Prostate gland (tissue), 2 donors: Measurements from ENCODE around the gene NEDD9.

Experiments
- CTCF ChIP-seq, 4 experiments: fragments of 200-600 bp in 2 of 4; fragments of 450-650 bp in 2 of 4; sonication (generic) in 2 of 4; IDR thresholded peaks; 1 replicate in 3 of 4; 2 replicates in 1 of 4; pipeline ENCODE4 v1.5.1; 2016 to 2019; ENCODE audit warnings: antibody characterized with exemption in 4 of 4, mild to moderate bottlenecking in 2 of 4, moderate library complexity in 2 of 4
- POLR2A ChIP-seq: fragments of 450-650 bp; IDR thresholded peaks from one replicate; pipeline ENCODE4 v1.6.1; 2016; ENCODE audit warnings: antibody characterized with exemption, mild to moderate bottlenecking

GRCh38 chr6:11201015-11201414 is 31.5 kb downstream of the NEDD9 start:
- TF ChIP-seq POLR2A: no peak
- no peak for TF ChIP-seq CTCF (IDR thresholded peaks at IDR 0.05)
